Measurements from ENCODE around the gene TBC1D8.

TBC1D8 gene

DNA sequence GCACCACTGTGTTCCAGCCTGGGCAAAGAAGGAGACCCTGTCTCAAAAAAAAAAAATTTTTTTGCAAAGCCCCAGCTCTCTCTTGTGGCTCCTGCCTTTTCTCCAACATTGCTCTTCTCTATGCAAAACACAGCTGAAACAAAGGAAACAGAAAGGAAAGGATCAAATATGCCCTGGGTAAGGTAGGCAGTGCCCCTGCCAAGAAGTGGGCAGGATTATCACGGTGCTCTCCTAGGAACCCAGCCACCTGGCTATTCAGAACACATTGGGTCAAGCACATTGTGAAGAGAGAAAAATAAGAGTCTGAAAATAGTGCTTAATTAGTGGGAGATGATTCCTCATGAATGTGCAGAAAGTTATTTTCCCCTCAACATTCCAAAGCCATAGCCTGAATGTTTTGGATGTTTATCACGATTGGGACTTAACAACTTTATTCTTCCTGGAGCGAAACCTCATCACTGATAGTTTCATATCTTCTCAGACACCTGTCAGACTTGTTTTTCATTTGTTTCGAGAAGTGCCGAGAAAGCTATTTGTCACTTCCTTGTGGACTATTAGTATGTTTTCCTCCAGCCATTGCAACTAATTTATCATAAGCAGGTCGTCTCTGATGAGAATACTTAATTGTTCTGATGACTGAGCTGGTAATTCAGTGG is 191.8 kb downstream of the TBC1D8 start:
- no peak for DNase-seq (ENCODE audit: low read depth in 2 of 3, low spot score in 2 of 3)

DNA sequence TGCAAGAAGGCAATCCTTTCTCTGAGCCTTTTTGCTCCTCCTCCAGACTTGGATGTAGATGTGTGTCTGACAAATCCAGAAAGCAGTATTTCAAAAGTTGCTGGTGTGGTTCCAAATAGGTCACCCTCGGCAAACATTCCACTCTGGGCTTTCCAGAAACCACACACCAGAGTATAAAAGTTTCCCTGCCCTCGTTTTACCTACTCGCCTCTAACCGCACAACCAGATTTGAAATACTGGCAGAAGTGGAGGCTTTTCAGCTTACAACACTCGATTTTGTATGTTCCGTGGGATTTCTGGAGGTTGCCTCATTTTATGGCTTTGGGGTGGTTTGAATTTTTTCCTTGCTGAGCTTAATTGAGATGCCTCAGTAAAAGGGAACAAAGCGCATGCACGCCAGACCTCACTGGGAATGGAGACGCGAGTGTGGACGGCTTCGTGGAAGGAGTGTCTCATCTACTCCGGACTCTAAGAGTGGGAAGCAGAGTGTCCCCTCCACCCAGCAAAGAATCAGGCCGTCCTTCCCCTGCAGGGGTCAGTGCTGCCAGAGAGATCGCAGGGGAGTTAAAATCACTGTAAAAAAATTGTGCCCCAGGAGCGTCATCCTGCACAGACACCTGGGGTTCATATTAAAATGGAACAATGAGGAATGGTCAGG is 193.1 kb downstream of the TBC1D8 start:
- no peak for DNase-seq (ENCODE audit: low read depth in 2 of 3, low spot score in 2 of 3)
